GM12892 (cell line): ENCODE measurements around the gene MCM3.

Experiments
- POLR2A ChIP-seq: IDR thresholded peaks from 2 replicates; pipeline ENCODE4 v1.6.1; 2011; ENCODE audit warnings: low read depth, low read length, control low read depth
- POLR2AphosphoS5 ChIP-seq: IDR thresholded peaks from 2 replicates; pipeline ENCODE4 v1.6.1; 2011; ENCODE audit warnings: low read depth, low read length, control low read depth

DNA sequence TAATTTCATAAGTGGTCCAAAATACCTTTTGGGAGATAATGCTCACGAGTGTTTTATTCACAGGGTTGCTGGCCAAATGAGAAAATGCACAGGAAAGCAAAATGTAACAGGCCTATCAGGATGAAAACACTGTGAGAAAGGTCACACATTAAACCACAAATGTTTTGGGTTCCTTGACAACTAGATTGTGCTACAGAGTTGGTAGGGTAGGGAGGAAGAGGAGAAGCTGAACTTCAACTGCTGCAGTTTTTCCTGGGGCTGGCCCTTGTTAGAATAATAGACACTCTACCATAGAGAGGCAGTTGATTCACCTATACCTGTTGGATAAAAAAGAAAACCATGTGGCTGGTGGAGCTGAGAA, 49.3 kb upstream of the MCM3 start:
- TF ChIP-seq POLR2A, result no peak
- no peak for TF ChIP-seq POLR2AphosphoS5
